ENCODE results near the gene TTLL8.

TTLL8 gene

DNA sequence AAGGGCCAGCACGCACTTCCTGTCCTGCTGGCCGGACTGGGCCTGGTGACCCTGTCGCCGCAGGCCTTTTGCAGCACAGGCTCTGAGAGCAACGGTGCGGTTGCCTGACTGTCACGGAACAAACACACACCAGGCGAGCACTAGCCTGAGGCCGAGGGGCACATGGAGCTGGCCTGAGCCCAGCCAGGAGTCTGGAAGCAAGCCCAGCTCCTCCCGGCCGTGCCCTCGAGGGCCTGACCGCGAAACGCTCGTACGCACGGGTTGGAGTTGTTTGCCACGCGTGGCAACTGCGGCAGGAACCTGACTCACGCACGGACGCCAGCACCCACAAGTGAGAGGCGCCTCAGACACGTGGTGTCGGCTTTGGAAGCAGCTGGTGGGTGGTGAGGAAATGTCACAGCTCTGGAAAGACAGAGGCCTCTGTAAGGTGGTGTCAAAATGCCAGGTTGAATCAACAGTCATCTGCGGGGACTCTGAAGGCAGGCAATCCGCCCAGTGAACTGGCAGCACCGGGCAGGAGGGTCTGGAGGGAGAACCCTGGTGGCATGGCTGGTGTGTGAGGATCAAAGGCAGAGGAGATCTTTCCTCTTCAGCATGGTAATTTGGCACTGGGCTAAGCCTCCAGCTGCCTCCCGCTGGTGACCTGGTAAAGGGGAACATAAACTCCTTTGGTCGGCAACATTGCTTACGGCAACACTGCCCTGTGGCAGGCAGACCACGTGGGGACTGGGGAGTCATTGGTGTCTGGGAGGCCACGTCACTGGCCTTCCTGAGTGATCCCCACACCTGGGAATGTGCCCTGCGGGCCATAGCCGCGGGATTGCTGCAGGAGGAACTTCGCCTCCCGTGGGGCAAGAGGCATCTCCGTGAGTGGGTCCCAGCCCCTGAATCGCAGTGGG is 30.2 kb downstream of the TTLL8 start:
- Histone ChIP-seq H3K9ac (ENCODE audit: low read length) (no peak overlapping the region), H3K9me2 (ENCODE audit: low read depth, low read length) (no peaks in the 10 kb centered on the region), H3K27ac (ENCODE audit: low read depth, low read length, poor library complexity, severe bottlenecking) (no peak overlapping the region), H3K4me1 (ENCODE audit: insufficient read depth, low read length, severe bottlenecking) (no peaks in the 10 kb centered on the region), H3K9me3 (ENCODE audit: low read length) (0 out of 2 replicates have a peak, but pooled peaks cover 6% of the 10 kb centered on the region), H3K27me3 (ENCODE audit: insufficient read depth, low read length) (peaks cover 7% of the 10 kb centered on the region; the same call in 1 of the 2 replicates), H3K4me3 (ENCODE audit: low read depth, low read length, poor library complexity, severe bottlenecking) (no peak overlapping the region), H4K20me1 (ENCODE audit: insufficient read depth, low read length) (no peaks in the 10 kb centered on the region), H3K36me3 (ENCODE audit: insufficient read depth, low read length) (no peaks in the 10 kb centered on the region; the same call in 1 of the 2 replicates), H3K4me2 (ENCODE audit: low read length) (no peak overlapping the region), H3F3A (ENCODE audit: insufficient read depth, low read length) (no peaks in the 10 kb centered on the region), H3K79me2 (ENCODE audit: insufficient read depth, low read length) (no peaks in the 10 kb centered on the region), H2AFZ (ENCODE audit: low read length) (no peak overlapping the region)
- TF ChIP-seq, protein P1, sequence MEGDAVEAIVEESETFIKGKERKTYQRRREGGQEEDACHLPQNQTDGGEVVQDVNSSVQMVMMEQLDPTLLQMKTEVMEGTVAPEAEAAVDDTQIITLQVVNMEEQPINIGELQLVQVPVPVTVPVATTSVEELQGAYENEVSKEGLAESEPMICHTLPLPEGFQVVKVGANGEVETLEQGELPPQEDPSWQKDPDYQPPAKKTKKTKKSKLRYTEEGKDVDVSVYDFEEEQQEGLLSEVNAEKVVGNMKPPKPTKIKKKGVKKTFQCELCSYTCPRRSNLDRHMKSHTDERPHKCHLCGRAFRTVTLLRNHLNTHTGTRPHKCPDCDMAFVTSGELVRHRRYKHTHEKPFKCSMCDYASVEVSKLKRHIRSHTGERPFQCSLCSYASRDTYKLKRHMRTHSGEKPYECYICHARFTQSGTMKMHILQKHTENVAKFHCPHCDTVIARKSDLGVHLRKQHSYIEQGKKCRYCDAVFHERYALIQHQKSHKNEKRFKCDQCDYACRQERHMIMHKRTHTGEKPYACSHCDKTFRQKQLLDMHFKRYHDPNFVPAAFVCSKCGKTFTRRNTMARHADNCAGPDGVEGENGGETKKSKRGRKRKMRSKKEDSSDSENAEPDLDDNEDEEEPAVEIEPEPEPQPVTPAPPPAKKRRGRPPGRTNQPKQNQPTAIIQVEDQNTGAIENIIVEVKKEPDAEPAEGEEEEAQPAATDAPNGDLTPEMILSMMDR (IDR thresholded peaks at IDR 0.05; ENCODE audit: low read length): no peak
- TF ChIP-seq EZH2 (IDR thresholded peaks at IDR 0.05; ENCODE audit: borderline replicate concordance, low read length): no peak

DNA sequence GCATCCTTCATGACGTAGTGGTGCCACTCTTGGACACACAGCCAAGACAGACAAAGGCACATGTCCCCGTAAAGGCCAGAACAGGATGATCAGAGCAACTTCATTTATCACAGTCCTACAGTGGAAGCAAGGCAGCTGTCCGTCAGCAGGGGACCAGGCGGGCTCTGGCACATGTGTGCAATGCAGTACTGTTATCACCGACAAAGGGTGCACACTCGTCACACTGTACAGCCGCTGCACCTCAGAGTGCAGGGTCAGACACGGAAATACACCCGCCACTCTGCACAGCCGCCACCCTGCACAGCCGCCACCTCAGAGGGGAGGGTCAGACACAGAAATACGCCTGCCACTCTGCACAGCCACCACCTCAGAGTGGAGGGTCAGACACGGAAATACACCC is 32.1 kb downstream of the TTLL8 start:
- H2AFZ ChIP-seq (ENCODE audit: low read length): no peak overlapping the region
- H3K27ac ChIP-seq (ENCODE audit: low read depth, low read length, poor library complexity, severe bottlenecking): no peak overlapping the region
- H3F3A ChIP-seq (ENCODE audit: insufficient read depth, low read length): no peaks in the 10 kb centered on the region
- no peaks in the 10 kb centered on the region for H3K4me1 ChIP-seq (ENCODE audit: insufficient read depth, low read length, severe bottlenecking)
- H3K36me3 ChIP-seq (ENCODE audit: insufficient read depth, low read length): no peaks in the 10 kb centered on the region; the same call in 1 of the 2 replicates
- no peaks in the 10 kb centered on the region for H4K20me1 ChIP-seq (ENCODE audit: insufficient read depth, low read length)
- H3K4me3 ChIP-seq (ENCODE audit: low read depth, low read length, poor library complexity, severe bottlenecking): no peak overlapping the region
- no peaks in the 10 kb centered on the region for H3K79me2 ChIP-seq (ENCODE audit: insufficient read depth, low read length)
- H3K4me2 ChIP-seq (ENCODE audit: low read length): no peak overlapping the region
- H3K27me3 ChIP-seq (ENCODE audit: insufficient read depth, low read length): peaks cover 7% of the 10 kb centered on the region; the same call in 1 of the 2 replicates
- no peaks in the 10 kb centered on the region for H3K9me2 ChIP-seq (ENCODE audit: low read depth, low read length)
- no peak overlapping the region for H3K9ac ChIP-seq (ENCODE audit: low read length)
- 0 out of 2 replicates have a peak, but pooled peaks cover 6% of the 10 kb centered on the region for H3K9me3 ChIP-seq (ENCODE audit: low read length)
- TF ChIP-seq, protein P1 (IDR thresholded peaks at IDR 0.05; ENCODE audit: low read length): no peak
- TF ChIP-seq EZH2 (IDR thresholded peaks at IDR 0.05; ENCODE audit: borderline replicate concordance, low read length): no peak

DNA sequence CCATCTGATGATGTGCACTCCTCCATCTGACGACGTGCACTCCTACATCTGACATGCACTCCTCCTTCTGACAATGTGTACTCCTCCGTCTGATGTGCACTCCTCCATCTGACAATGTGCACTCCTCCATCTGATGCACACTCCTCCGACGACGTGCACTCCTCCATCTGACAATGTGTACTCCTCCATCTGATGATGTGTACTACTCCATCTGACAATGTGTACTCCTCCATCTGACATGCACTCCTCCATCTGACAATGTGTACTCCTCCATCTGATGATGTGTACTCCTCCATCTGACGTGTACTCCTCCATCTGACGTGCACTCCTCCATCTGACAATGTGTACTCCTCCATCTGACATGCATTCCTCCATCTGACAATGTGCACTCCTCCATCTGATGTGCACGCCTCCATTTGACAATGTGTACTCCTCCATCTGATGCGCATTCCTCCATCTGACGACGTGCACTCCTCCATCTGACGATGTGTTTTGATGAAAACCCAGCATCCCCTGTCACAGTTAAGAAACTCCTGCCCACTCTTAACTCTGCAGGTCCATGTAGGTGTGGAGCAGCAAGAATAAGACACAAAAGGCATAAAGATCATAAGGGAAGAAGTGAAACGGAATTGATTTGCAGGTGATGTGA is 35.8 kb downstream of the TTLL8 start:
- H3K36me3 ChIP-seq (ENCODE audit: insufficient read depth, low read length): no peaks in the 10 kb centered on the region; the same call in 1 of the 2 replicates
- H4K20me1 ChIP-seq (ENCODE audit: insufficient read depth, low read length): no peaks in the 10 kb centered on the region
- H3K9me2 ChIP-seq (ENCODE audit: low read depth, low read length): no peaks in the 10 kb centered on the region
- H3K27me3 ChIP-seq (ENCODE audit: insufficient read depth, low read length): peaks cover 18% of the 10 kb centered on the region; the same call in 1 of the 2 replicates
- H3K79me2 ChIP-seq (ENCODE audit: insufficient read depth, low read length): no peaks in the 10 kb centered on the region
- H3K27ac ChIP-seq (ENCODE audit: low read depth, low read length, poor library complexity, severe bottlenecking): no peak overlapping the region
- 0 out of 2 replicates have a peak, but pooled peaks cover 6% of the 10 kb centered on the region for H3K9me3 ChIP-seq (ENCODE audit: low read length)
- H3K4me1 ChIP-seq (ENCODE audit: insufficient read depth, low read length, severe bottlenecking): no peaks in the 10 kb centered on the region
- no peak overlapping the region for H3K4me3 ChIP-seq (ENCODE audit: low read depth, low read length, poor library complexity, severe bottlenecking)
- TF ChIP-seq EZH2 (IDR thresholded peaks at IDR 0.05; ENCODE audit: borderline replicate concordance, low read length): no peak
- TF ChIP-seq, protein P1 (IDR thresholded peaks at IDR 0.05; ENCODE audit: low read length): no peak
- no peak overlapping the region for H2AFZ ChIP-seq (ENCODE audit: low read length)
- no peak overlapping the region for H3K4me2 ChIP-seq (ENCODE audit: low read length)
- H3K9ac ChIP-seq (ENCODE audit: low read length): no peak overlapping the region
- no peaks in the 10 kb centered on the region for H3F3A ChIP-seq (ENCODE audit: insufficient read depth, low read length)

Measured in OCI-LY1 (cell line).